ENCODE results near the gene TUBGCP2.

The TUBGCP2 gene

DNA sequence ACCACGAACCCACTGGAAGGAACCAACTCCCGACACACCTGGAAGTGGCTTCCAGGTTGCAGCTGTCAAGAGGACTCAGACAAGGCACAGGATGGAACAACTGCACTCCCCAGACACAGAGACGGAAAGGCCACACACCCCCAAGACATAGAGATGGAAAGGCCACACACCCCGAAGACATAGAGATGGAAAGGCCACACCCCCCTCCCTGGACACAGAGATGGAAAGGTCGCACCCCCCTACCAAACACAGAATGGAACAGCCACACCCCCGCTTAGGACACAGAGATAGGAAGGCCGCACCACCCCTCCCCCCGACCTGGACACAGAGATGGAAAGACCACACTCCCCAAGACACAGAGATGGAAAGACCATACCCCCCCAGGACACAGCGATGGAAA, 7.6 kb upstream of the TUBGCP2 start:
- H3K9me3 ChIP-seq (ENCODE audit: control insufficient read depth, low read depth, low read length): no peaks in the 10 kb centered on the region
- no peak overlapping the region for H3K9ac ChIP-seq (ENCODE audit: low read length)
- no peak overlapping the region for H3K27ac ChIP-seq (ENCODE audit: low read length)
- no peaks in the 10 kb centered on the region for H3K4me1 ChIP-seq (ENCODE audit: control insufficient read depth, low read depth, low read length)
- peaks cover 7% of the 10 kb centered on the region for H3K27me3 ChIP-seq (ENCODE audit: control insufficient read depth, insufficient read depth, low read length)
- H3K4me3 ChIP-seq (ENCODE audit: low read length): no peak overlapping the region
- H3K36me3 ChIP-seq (ENCODE audit: control insufficient read depth, low read depth, low read length): peaks cover 12% of the 10 kb centered on the region

DNA sequence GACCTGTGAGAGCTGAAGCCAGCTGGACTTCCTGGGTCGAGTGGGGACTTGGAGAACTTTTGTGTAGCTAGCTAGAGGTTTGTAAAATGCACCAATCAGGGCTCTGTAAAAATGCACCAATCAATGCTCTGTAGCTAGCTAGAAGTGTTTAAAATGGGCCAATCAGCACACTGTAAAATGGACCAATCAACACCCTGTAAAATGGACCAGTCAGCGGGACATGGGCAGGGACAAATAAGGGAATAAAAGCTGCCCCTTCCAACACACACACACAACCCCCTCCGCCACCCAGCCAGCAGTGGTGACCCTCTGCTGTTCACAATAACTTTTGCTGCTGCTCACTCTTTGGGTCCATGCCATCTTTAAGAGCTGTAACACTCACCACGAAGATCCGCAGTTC, 7.2 kb upstream of the TUBGCP2 start:
- no peak overlapping the region for H3K9ac ChIP-seq (ENCODE audit: low read length)
- H3K27ac ChIP-seq (ENCODE audit: low read length): no peak overlapping the region
- H3K27me3 ChIP-seq (ENCODE audit: control insufficient read depth, insufficient read depth, low read length): peaks cover 7% of the 10 kb centered on the region
- peaks cover 16% of the 10 kb centered on the region for H3K36me3 ChIP-seq (ENCODE audit: control insufficient read depth, low read depth, low read length)
- H3K4me1 ChIP-seq (ENCODE audit: control insufficient read depth, low read depth, low read length): no peaks in the 10 kb centered on the region
- no peaks in the 10 kb centered on the region for H3K9me3 ChIP-seq (ENCODE audit: control insufficient read depth, low read depth, low read length)
- H3K4me3 ChIP-seq (ENCODE audit: low read length): no peak overlapping the region

DNA sequence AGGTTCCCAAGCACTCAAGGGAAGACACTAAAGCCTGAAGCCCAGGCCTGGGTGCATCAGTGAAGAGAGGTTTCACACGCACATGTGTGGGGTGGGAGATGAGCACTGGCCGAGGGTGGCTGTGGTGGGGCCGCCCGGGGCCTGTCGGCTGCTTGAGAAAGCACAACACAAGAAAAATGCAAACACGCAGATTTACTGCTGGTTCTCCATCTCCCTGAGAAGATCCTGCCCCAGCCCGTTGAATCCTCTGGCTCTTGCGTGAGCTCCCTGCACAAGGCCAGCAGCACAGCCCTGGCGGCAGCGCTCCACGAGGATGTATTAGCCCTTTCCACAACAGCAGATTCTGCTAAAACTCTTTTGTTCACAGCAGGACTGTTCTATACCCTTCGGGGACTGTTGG, 6.2 kb upstream of the TUBGCP2 start:
- no peak overlapping the region for H3K4me3 ChIP-seq (ENCODE audit: low read length)
- H3K4me1 ChIP-seq (ENCODE audit: control insufficient read depth, low read depth, low read length): no peaks in the 10 kb centered on the region
- H3K9me3 ChIP-seq (ENCODE audit: control insufficient read depth, low read depth, low read length): no peaks in the 10 kb centered on the region
- no peak overlapping the region for H3K9ac ChIP-seq (ENCODE audit: low read length)
- H3K36me3 ChIP-seq (ENCODE audit: control insufficient read depth, low read depth, low read length): peaks cover 25% of the 10 kb centered on the region
- H3K27me3 ChIP-seq (ENCODE audit: control insufficient read depth, insufficient read depth, low read length): peaks cover 7% of the 10 kb centered on the region
- no peak overlapping the region for H3K27ac ChIP-seq (ENCODE audit: low read length)

DNA sequence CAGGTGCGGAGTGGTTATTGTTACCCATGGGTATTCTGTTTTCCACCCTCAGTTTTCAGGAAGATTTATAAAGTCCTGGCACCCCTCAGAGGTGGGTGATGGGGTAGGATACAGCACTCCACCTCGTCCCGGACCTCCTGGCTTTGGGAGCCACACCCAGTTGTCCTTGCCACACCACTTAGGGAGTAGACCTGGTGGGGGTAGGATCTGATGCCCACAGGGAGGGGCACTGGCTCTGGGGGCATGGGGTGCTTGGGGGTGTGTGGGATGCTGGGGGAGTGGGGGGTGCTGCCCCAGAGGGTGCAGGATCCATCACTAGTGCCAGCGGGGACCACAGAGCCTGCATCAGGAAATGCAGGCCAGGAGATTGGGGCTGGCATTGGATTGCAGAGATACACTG, 4.5 kb upstream of the TUBGCP2 start:
- Histone ChIP-seq H3K27me3 (ENCODE audit: control insufficient read depth, insufficient read depth, low read length) (no peaks in the 10 kb centered on the region), H3K27ac (ENCODE audit: low read length) (no peak overlapping the region), H3K36me3 (ENCODE audit: control insufficient read depth, low read depth, low read length) (peaks cover 26% of the 10 kb centered on the region), H3K4me1 (ENCODE audit: control insufficient read depth, low read depth, low read length) (no peaks in the 10 kb centered on the region), H3K9ac (ENCODE audit: low read length) (no peak overlapping the region), H3K4me3 (ENCODE audit: low read length) (no peak overlapping the region), H3K9me3 (ENCODE audit: control insufficient read depth, low read depth, low read length) (no peaks in the 10 kb centered on the region)

DNA sequence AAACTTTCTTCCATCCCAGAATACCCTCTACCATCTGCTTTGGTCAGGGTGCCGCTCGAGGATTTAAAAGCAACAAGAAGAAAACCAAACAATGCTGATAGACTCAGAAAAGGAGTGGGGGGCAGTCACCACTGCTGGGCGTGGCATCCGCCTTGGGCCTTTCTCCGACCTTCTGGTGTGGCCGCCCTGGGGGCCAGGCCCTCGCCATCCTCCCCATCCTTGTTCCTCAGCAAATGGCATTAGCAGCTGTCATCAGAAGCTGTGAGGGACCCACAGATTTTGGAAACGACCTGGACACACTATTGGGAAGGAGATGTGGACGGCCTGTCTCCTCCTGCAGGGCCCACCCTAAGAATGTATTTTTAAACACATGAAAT, 4.1 kb upstream of the TUBGCP2 start:
- H3K27me3 ChIP-seq (ENCODE audit: control insufficient read depth, insufficient read depth, low read length): no peaks in the 10 kb centered on the region
- H3K9me3 ChIP-seq (ENCODE audit: control insufficient read depth, low read depth, low read length): no peaks in the 10 kb centered on the region
- H3K27ac ChIP-seq (ENCODE audit: low read length): no peak overlapping the region
- no peak overlapping the region for H3K4me3 ChIP-seq (ENCODE audit: low read length)
- peaks cover 26% of the 10 kb centered on the region for H3K36me3 ChIP-seq (ENCODE audit: control insufficient read depth, low read depth, low read length)
- H3K9ac ChIP-seq (ENCODE audit: low read length): no peak overlapping the region
- no peaks in the 10 kb centered on the region for H3K4me1 ChIP-seq (ENCODE audit: control insufficient read depth, low read depth, low read length)

DNA sequence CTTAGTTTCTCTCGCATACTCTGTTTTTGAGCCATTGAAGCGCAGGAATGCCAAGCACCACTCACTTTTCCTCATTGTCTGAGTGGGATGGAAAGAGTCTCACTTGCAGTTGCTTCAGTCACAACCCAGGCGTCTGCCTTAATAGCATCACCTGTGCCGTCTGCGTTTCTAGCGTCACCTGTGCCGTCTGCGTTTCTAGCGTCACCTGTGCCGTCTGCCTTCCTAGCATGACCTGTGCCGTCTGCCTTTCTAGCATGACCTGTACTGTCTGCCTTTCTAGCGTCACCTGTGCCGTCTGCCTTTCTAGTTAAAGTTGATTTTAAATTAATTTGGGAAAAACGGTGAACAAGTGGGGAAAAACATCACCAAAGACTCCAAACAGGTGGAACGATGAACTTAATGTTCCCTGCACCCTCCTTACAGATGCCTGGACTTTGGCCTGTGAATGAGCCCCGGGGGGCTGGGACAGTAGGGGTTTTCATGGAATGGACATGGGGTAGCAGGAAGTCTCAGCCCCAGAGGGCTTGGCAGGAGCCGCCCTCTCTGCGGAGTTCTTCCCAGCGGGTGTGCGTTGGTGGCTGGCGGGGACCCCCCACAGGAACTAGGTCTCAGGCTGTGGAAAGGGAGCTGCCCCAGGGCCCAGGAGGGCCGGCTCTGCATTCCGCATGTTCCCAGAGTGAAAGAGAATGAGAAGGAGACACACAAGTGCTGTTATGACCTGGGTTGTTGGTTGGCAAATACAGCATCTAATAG, 3.5 kb upstream of the TUBGCP2 start:
- H3K36me3 ChIP-seq (ENCODE audit: control insufficient read depth, low read depth, low read length): peaks cover 26% of the 10 kb centered on the region
- H3K9ac ChIP-seq (ENCODE audit: low read length): no peak overlapping the region
- no peak overlapping the region for H3K27ac ChIP-seq (ENCODE audit: low read length)
- H3K27me3 ChIP-seq (ENCODE audit: control insufficient read depth, insufficient read depth, low read length): no peaks in the 10 kb centered on the region
- no peaks in the 10 kb centered on the region for H3K9me3 ChIP-seq (ENCODE audit: control insufficient read depth, low read depth, low read length)
- H3K4me3 ChIP-seq (ENCODE audit: low read length): no peak overlapping the region
- H3K4me1 ChIP-seq (ENCODE audit: control insufficient read depth, low read depth, low read length): no peaks in the 10 kb centered on the region

DNA sequence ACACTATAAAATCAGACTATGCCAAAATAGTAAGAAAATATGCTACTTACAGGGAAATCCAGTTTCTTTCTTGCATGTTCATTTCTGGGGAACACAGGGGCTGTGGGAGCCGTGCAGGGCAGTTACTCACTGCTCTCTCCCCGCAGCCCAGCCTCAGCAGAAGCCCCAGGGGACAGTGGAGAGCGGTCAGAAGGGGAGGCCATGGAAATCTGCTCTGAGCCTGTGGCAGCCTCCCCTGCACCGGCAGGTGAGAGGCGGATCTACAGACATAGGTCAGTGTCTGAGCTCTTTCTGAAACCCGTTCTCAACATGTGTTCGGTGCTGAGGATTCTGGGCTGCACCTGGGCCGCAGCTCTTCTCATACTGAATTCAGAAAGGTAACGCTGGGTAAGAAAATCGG, 2.9 kb upstream of the TUBGCP2 start:
- H3K4me3 ChIP-seq (ENCODE audit: low read length): no peak overlapping the region
- no peaks in the 10 kb centered on the region for H3K27me3 ChIP-seq (ENCODE audit: control insufficient read depth, insufficient read depth, low read length)
- H3K27ac ChIP-seq (ENCODE audit: low read length): no peak overlapping the region
- no peaks in the 10 kb centered on the region for H3K9me3 ChIP-seq (ENCODE audit: control insufficient read depth, low read depth, low read length)
- H3K9ac ChIP-seq (ENCODE audit: low read length): no peak overlapping the region
- no peaks in the 10 kb centered on the region for H3K4me1 ChIP-seq (ENCODE audit: control insufficient read depth, low read depth, low read length)
- peaks cover 26% of the 10 kb centered on the region for H3K36me3 ChIP-seq (ENCODE audit: control insufficient read depth, low read depth, low read length)

DNA sequence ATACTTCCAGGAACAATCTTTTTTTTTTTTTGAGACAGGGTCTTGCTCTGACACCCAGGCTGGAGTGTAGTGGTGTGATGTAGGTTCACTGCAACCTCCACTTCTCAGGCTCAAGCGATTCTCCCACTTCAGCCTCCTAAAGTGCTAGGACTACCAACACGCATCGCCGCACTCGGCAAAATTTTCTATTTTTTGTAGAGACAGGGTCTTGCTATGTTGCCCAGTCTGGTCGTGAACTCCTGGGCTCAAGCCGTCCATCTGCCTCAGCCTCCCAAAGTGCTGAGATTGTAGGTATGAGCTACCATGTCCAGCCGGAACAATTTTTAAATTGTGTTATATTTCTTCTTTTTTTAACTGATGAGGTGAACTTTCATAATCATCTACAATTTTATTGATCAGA, 2.1 kb upstream of the TUBGCP2 start:
- Histone ChIP-seq H3K27ac (ENCODE audit: low read length) (no peak overlapping the region), H3K27me3 (ENCODE audit: control insufficient read depth, insufficient read depth, low read length) (no peaks in the 10 kb centered on the region), H3K9ac (ENCODE audit: low read length) (no peak overlapping the region), H3K9me3 (ENCODE audit: control insufficient read depth, low read depth, low read length) (no peaks in the 10 kb centered on the region), H3K4me3 (ENCODE audit: low read length) (no peak overlapping the region), H3K4me1 (ENCODE audit: control insufficient read depth, low read depth, low read length) (no peaks in the 10 kb centered on the region), H3K36me3 (ENCODE audit: control insufficient read depth, low read depth, low read length) (peaks cover 26% of the 10 kb centered on the region)

DNA sequence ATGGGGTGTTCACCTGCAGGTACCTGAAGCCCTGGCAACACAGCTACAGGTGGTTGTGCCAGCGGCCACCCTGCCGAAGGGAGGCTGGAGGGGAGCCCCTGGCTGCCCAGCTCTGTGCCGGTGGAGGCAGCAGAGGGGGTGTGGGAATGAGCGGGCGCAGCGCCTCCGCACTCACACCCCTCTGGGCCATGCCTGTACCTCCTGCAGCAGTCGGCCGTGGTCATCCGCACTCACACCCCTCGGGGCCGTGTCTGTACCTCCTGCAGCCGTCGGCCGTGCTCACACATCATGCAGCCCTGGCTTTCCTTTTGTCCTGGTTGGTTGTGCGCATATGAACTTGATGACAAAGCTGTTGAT, 1.7 kb upstream of the TUBGCP2 start:
- H3K4me3 ChIP-seq (ENCODE audit: low read length): no peak overlapping the region
- no peak overlapping the region for H3K27ac ChIP-seq (ENCODE audit: low read length)
- H3K9ac ChIP-seq (ENCODE audit: low read length): no peak overlapping the region
- no peaks in the 10 kb centered on the region for H3K27me3 ChIP-seq (ENCODE audit: control insufficient read depth, insufficient read depth, low read length)
- peaks cover 26% of the 10 kb centered on the region for H3K36me3 ChIP-seq (ENCODE audit: control insufficient read depth, low read depth, low read length)
- no peaks in the 10 kb centered on the region for H3K9me3 ChIP-seq (ENCODE audit: control insufficient read depth, low read depth, low read length)
- H3K4me1 ChIP-seq (ENCODE audit: control insufficient read depth, low read depth, low read length): no peaks in the 10 kb centered on the region

DNA sequence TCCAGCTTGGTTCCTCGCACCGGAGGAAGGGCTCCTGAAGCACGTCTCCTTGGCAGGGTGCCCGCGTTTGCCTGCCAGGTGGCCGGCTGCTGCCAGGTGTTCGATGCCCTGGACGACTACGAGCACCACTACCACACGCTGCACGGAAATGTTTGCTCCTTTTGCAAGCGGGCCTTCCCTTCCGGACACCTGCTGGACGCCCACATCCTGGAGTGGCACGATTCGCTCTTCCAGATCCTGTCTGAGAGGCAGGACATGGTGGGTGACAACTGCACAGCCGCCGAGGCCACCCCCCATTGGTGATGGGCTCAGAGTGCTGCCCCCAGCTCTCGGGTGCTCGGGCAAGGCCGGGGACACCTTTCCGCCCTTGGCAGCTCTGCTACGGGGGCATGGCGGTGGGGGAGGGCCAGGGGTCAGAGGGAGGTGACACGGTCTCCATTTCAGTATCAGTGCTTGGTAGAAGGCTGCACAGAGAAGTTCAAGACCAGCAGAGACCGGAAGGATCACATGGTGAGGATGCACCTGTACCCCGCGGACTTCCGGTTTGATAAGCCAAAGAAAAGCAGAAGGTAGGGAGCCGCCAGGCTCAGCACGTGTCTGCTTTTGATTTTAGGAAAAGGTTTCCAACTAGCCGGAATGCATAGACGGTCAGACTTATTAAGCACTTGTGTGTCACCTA, 1.2 kb upstream of the TUBGCP2 start:
- Histone ChIP-seq H3K27ac (ENCODE audit: low read length) (no peak overlapping the region), H3K9me3 (ENCODE audit: control insufficient read depth, low read depth, low read length) (no peaks in the 10 kb centered on the region), H3K36me3 (ENCODE audit: control insufficient read depth, low read depth, low read length) (peaks cover 26% of the 10 kb centered on the region), H3K4me1 (ENCODE audit: control insufficient read depth, low read depth, low read length) (no peaks in the 10 kb centered on the region), H3K27me3 (ENCODE audit: control insufficient read depth, insufficient read depth, low read length) (no peaks in the 10 kb centered on the region), H3K9ac (ENCODE audit: low read length) (no peak overlapping the region), H3K4me3 (ENCODE audit: low read length) (peak overlapping the region; percentile 96)

DNA sequence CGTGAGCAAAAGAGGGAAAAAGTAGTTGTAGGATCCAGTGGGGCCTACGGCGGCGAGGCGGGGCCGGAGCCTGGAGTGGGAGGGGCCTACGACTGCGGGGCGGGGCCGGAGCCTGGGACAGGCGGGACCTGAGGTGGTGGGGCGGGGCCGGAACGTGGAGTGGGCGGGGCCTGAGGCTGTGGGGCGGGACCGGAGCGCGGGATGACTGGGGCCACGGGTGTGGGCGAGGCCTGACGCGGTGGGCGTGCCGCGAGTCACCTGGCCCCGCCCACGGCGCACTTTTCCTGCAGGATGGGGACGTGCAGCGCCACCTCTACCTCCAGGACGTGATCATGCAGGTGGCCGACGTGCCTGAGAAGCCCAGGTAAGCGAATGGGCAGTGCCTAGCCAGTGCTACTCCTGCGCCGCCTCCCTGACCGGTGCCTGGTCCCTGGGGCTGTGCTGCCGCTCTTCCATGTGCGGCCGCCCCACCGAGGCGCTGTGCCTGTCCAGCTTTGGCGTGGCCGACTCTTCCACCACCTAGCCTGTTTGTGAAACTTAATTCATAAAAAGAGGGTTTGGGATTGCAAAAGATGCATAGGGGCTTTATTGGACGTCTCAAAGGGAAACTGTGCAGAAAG, 538 bp upstream of the TUBGCP2 start:
- H3K27me3 ChIP-seq (ENCODE audit: control insufficient read depth, insufficient read depth, low read length): no peaks in the 10 kb centered on the region
- H3K4me1 ChIP-seq (ENCODE audit: control insufficient read depth, low read depth, low read length): no peaks in the 10 kb centered on the region
- peak overlapping the region; percentile 96 for H3K4me3 ChIP-seq (ENCODE audit: low read length)
- H3K9ac ChIP-seq (ENCODE audit: low read length): peak overlapping the region; percentile 71
- no peak overlapping the region for H3K27ac ChIP-seq (ENCODE audit: low read length)
- H3K9me3 ChIP-seq (ENCODE audit: control insufficient read depth, low read depth, low read length): no peaks in the 10 kb centered on the region
- peaks cover 26% of the 10 kb centered on the region for H3K36me3 ChIP-seq (ENCODE audit: control insufficient read depth, low read depth, low read length)

All from iPS-18a (cell line).